Urinary bladder (tissue), 4 donors: ENCODE data around the gene PRLR. TPM values are rescaled to one million over a fixed set of nuclear protein-coding genes. Genes with fewer than 3 reads are reported as not detected.
A peak's percentile ranks its signal among the peaks of the same experiment; 100 is the strongest.
"Not testable (repeated sequence)": the region's sequence is repeated elsewhere in the genome, so short reads cannot be mapped to it uniquely, and the experiment has no call there.

ENCODE experiments used
- DNase-seq: peaks from one replicate; pipeline ENCODE4 v3.0.0-alpha.2; 2015; ENCODE audit errors: extremely low spot score
- H3K27ac ChIP-seq: one replicate; pipeline ENCODE4 v1.5.1; 2013; ENCODE audit warnings: low read depth, mild to moderate bottlenecking, moderate library complexity
- H3K36me3 ChIP-seq: one replicate; pipeline ENCODE4 v1.6.1; 2013; ENCODE audit warnings: mild to moderate bottlenecking, moderate library complexity; ENCODE audit not compliant: insufficient read depth
- H3K4me1 ChIP-seq: one replicate; pipeline ENCODE4 v1.6.1; 2013; ENCODE audit warnings: mild to moderate bottlenecking, moderate library complexity; ENCODE audit not compliant: insufficient read depth
- H3K4me3 ChIP-seq: one replicate; pipeline ENCODE4 v1.5.1; 2013; ENCODE audit warnings: low read depth, low read length
- WGBS: extraction: QIAGEN DNeasy Blood & Tissue Kit; methylation state at CpG from one replicate; pipeline ENCODE4 v1.1.7; 2013; 5-methylcytosine and 5-hydroxymethylcytosine counted together
- polyA plus RNA-seq: library from polyadenylated mRNA; stranded (reverse); fragments of 200-250 nt; gene quantifications from one replicate; pipeline ENCODE4 v1.2.3, GENCODE V29; 2013
- total RNA-seq: library from RNA; depleted of rRNA; stranded (reverse); fragments of >200 nt; gene quantifications from one replicate; pipeline ENCODE4 v1.2.3, GENCODE V29; 2014
- donor health status: healthy with polysubstance abuse.
- donor health status: healthy.

PRLR gene
- total RNA-seq (9.7 TPM), polyA plus RNA-seq (0.98 TPM)

GRCh38 chr5:35230038-35230611 is at the start of gene PRLR:
PRLR (minus strand) TSS chr5:35230487; CDS start chr5:35089620, 140,867 bp downstream.
- Histone ChIP-seq H3K27ac (no peak within 1 kb of the TSS), H3K4me1 (no peaks in the 10 kb centered on the region), H3K36me3 (no peaks in the 10 kb centered on the region), H3K4me3 (peak within 1 kb of the TSS; percentile 37)
- DNase-seq = no peak
- 1% methylated on average over 42 of the region's 42 CpGs for WGBS

GRCh38 chr5:35274839-35275509 is 44.7 kb upstream of the PRLR start:
- Histone ChIP-seq H3K4me3 (no peak overlapping the region), H3K27ac (no peak overlapping the region), H3K4me1 (no peaks in the 10 kb centered on the region), H3K36me3 (no peaks in the 10 kb centered on the region)
- 29% methylated on average over 2 of the region's 2 CpGs for WGBS
- no peak for DNase-seq

GRCh38 chr5:35269006-35269405 is 38.7 kb upstream of the PRLR start:
- H3K27ac ChIP-seq = no peak overlapping the region
- DNase-seq = no peak
- 99% methylated on average over 1 of the region's 1 CpG for WGBS
- H3K4me3 ChIP-seq = no peak overlapping the region
- no peaks in the 10 kb centered on the region for H3K4me1 ChIP-seq
- no peaks in the 10 kb centered on the region for H3K36me3 ChIP-seq

GRCh38 chr5:35266276-35266675 is 36.0 kb upstream of the PRLR start:
- H3K4me1 ChIP-seq = no peaks in the 10 kb centered on the region
- no peak for DNase-seq
- whole genome bisulfite sequencing = 54% methylated on average over 3 of the region's 3 CpGs

GRCh38 chr5:35264509-35264908 is 34.2 kb upstream of the PRLR start:
- no peak for DNase-seq
- WGBS = 50% methylated on average over 2 of the region's 2 CpGs
- H3K4me1 ChIP-seq = no peaks in the 10 kb centered on the region
- no peaks in the 10 kb centered on the region for H3K36me3 ChIP-seq
- no peak overlapping the region for H3K4me3 ChIP-seq
- H3K27ac ChIP-seq = no peak overlapping the region

More at GRCh38 chr5:35266276-35266675, 36.0 kb upstream of the PRLR start:
- Histone ChIP-seq H3K36me3 (no peaks in the 10 kb centered on the region), H3K27ac (no peak overlapping the region), H3K4me3 (no peak overlapping the region)

GRCh38 chr5:35263266-35263877 is 33.1 kb upstream of the PRLR start:
- DNase-seq = no peak

GRCh38 chr5:35253582-35253981 is 23.3 kb upstream of the PRLR start:
- no peak overlapping the region for H3K4me3 ChIP-seq
- DNase-seq = no peak
- no peaks in the 10 kb centered on the region for H3K36me3 ChIP-seq
- H3K27ac ChIP-seq = no peak overlapping the region
- 96% methylated on average over 3 of the region's 3 CpGs for WGBS
- H3K4me1 ChIP-seq = no peaks in the 10 kb centered on the region

More at GRCh38 chr5:35263266-35263877, 33.1 kb upstream of the PRLR start:
- H3K4me3 ChIP-seq = no peak overlapping the region
- no peaks in the 10 kb centered on the region for H3K4me1 ChIP-seq
- no peak overlapping the region for H3K27ac ChIP-seq
- 68% methylated on average over 2 of the region's 2 CpGs for WGBS
- H3K36me3 ChIP-seq = no peaks in the 10 kb centered on the region

GRCh38 chr5:35252963-35253362 is 22.7 kb upstream of the PRLR start:
- Histone ChIP-seq H3K36me3 (no peaks in the 10 kb centered on the region), H3K4me1 (no peaks in the 10 kb centered on the region), H3K4me3 (no peak overlapping the region), H3K27ac (no peak overlapping the region)
- 97% methylated on average over 2 of the region's 2 CpGs for WGBS
- DNase-seq = no peak

- WGBS = 89% methylated on average over 5 of the region's 5 CpGs
- Histone ChIP-seq H3K36me3 (no peaks in the 10 kb centered on the region), H3K27ac (no peak overlapping the region), H3K4me3 (no peak overlapping the region), H3K4me1 (no peaks in the 10 kb centered on the region)
- no peak for DNase-seq
Observed at GRCh38 chr5:35248843-35249780, 18.8 kb upstream of the PRLR start.

- WGBS = 70% methylated on average over 6 of the region's 6 CpGs
- Histone ChIP-seq H3K27ac (no peak overlapping the region), H3K36me3 (no peaks in the 10 kb centered on the region), H3K4me1 (no peaks in the 10 kb centered on the region), H3K4me3 (no peak overlapping the region)
- no peak for DNase-seq
Observed at GRCh38 chr5:35247648-35248034, 17.4 kb upstream of the PRLR start.

GRCh38 chr5:35246900-35247647 is 16.8 kb upstream of the PRLR start:
- H3K27ac ChIP-seq = no peak overlapping the region
- DNase-seq = no peak
- WGBS = 31% methylated on average over 7 of the region's 7 CpGs
- H3K4me1 ChIP-seq = no peaks in the 10 kb centered on the region
- H3K4me3 ChIP-seq = no peak overlapping the region
- no peaks in the 10 kb centered on the region for H3K36me3 ChIP-seq

GRCh38 chr5:35246411-35246810 is 16.1 kb upstream of the PRLR start:
- WGBS = 45% methylated on average over 2 of the region's 2 CpGs
- no peak overlapping the region for H3K27ac ChIP-seq

GRCh38 chr5:35245371-35245770 is 15.1 kb upstream of the PRLR start:
- 91% methylated on average over 10 of the region's 10 CpGs for WGBS
- not testable (repeated sequence) for DNase-seq, H3K27ac ChIP-seq, H3K4me3 ChIP-seq, H3K36me3 ChIP-seq, H3K4me1 ChIP-seq

More at GRCh38 chr5:35246411-35246810, 16.1 kb upstream of the PRLR start:
- no peak for DNase-seq
- no peaks in the 10 kb centered on the region for H3K36me3 ChIP-seq
- H3K4me1 ChIP-seq = no peaks in the 10 kb centered on the region
- no peak overlapping the region for H3K4me3 ChIP-seq
